ENCODE results near the gene OBSCN. TPM values are rescaled to one million over a fixed set of nuclear protein-coding genes. Genes with fewer than 3 reads are reported as not detected.

OBSCN gene
- total RNA-seq, 2 experiments from 2014 or later = 12.3 to 14.4 TPM

GRCh38 chr1:228385232-228385631 lies 177.4 kb downstream of the OBSCN start:
- no peak overlapping the region for H3K27ac Mint-ChIP-seq
- peaks cover 29% of the 10 kb centered on the region for H3K27me3 Mint-ChIP-seq (ENCODE audit: low read depth)
- H3K36me3 Mint-ChIP-seq (ENCODE audit: low read depth) = no peaks in the 10 kb centered on the region
- no peak for DNase-seq
- H3K4me1 Mint-ChIP-seq (ENCODE audit: low read depth) = no peaks in the 10 kb centered on the region
- no peaks in the 10 kb centered on the region for H3K9me3 Mint-ChIP-seq (ENCODE audit: insufficient read depth)
- CTCF ChIA-PET = no interaction called here
- no peak overlapping the region for H3K4me3 Mint-ChIP-seq
- POLR2A ChIA-PET = no interaction called here
- ATAC-seq = no peak

GRCh38 chr1:228387321-228387720 lies 179.5 kb downstream of the OBSCN start:
- Mint-ChIP-seq H3K27ac (no peak overlapping the region), H3K36me3 (ENCODE audit: low read depth) (peaks cover 3% of the 10 kb centered on the region), H3K27me3 (ENCODE audit: low read depth) (peaks cover 17% of the 10 kb centered on the region), H3K9me3 (ENCODE audit: insufficient read depth) (no peaks in the 10 kb centered on the region), H3K4me1 (ENCODE audit: low read depth) (no peaks in the 10 kb centered on the region), H3K4me3 (no peak overlapping the region)
- no peak for ATAC-seq
- POLR2A ChIA-PET = no interaction called here
- DNase-seq = no peak
- CTCF ChIA-PET = no interaction called here

GRCh38 chr1:228390649-228391048 lies 182.8 kb downstream of the OBSCN start:
- CTCF ChIA-PET = no interaction called here
- Mint-ChIP-seq H3K27me3 (ENCODE audit: low read depth) (peaks cover 8% of the 10 kb centered on the region), H3K4me1 (ENCODE audit: low read depth) (no peaks in the 10 kb centered on the region), H3K36me3 (ENCODE audit: low read depth) (peaks cover 25% of the 10 kb centered on the region), H3K27ac (peak overlapping the region; percentile 23), H3K4me3 (no peak overlapping the region), H3K9me3 (ENCODE audit: insufficient read depth) (no peaks in the 10 kb centered on the region)
- POLR2A ChIA-PET = interaction anchor here (1.2 kb wide), 1 partner anchor 14 kb away, joined by 3 read pairs; no protein-coding TSS in a partner anchor
- no peak for DNase-seq
- no peak for ATAC-seq

DNA sequence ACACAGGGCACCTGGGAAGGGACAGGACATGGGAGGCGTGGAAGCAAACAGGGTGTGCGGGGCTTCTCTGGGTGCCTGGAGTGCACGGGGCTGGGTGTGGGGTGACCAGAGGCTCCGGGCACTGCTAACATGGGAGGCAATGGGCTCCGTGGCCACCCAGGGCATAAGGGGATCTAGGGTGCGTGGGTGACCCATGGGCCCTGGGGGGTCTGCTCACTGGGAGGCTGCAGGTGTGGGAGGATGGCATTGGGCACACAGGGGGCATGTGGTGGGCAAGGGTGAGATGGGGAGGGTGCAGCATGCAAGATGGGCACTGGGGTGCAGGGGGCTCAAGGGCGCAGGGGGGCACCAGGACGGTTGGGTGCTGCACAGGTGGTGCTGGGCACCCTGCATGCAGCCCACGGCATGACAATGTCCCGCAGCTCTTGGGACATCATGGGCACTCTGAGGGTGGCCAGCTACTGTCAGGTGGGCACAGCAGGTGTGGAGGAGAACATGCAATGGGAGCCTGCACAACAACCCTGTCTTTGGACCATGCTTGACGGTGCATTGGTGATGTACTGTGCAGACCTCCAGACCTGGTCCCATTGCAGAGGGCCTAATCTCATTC lies 183.7 kb downstream of the OBSCN start:
- CTCF ChIA-PET = no interaction called here
- DNase-seq (no peak), ATAC-seq (no peak)
- H3K4me3 Mint-ChIP-seq = no peak overlapping the region
- H3K9me3 Mint-ChIP-seq (ENCODE audit: insufficient read depth) = no peaks in the 10 kb centered on the region
- H3K27ac Mint-ChIP-seq = no peak overlapping the region
- POLR2A ChIA-PET = no interaction called here
- H3K36me3 Mint-ChIP-seq (ENCODE audit: low read depth) = peaks cover 34% of the 10 kb centered on the region
- H3K4me1 Mint-ChIP-seq (ENCODE audit: low read depth) = peaks cover 3% of the 10 kb centered on the region
- peaks cover 4% of the 10 kb centered on the region for H3K27me3 Mint-ChIP-seq (ENCODE audit: low read depth)

DNA sequence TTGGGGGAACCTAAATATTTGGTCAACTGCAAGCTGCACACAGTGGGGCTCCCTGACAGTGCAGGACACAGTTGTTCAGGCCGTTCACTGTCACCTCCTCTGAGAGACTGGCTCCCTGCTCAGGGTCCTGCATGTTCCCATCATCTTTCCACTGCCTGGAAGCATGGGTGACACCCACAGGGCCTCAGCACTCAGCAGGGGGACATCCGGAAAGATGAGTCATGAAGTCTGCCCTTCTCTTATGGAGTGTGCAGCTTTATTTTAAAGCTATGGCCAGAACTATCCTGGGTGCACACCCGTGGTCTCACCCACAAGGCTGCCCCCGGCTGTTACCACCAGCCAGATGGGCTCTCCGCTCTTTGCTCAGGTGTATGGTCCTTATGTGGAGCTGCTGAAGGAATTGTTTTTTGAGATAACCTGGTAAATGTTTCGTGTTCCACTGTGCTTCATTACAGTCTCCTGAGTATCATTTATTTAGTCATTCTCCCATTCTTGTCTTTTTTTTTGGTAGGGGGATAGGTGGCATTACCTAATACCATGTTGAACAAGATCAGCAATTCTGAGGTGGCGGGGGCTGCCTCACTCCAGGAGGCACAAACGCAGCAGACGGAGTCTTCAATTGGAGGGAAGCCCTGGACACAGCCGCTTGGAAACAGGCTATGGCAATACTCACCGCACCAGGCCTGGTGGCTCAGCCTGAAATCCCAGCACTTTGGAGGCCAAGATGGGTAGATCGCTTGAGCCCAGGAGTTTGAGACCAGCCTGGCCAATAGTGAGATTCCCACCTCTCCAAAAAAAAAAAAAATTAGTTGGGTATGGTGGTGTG lies 184.5 kb downstream of the OBSCN start:
- ChIA-PET CTCF (interaction anchor here (0.6 kb wide), 1 partner anchor 35 kb away, joined by 3 read pairs; no protein-coding TSS in a partner anchor), POLR2A (no interaction called here)
- H3K4me3 Mint-ChIP-seq = no peak overlapping the region
- DNase-seq = no peak
- H3K4me1 Mint-ChIP-seq (ENCODE audit: low read depth) = peaks cover 5% of the 10 kb centered on the region
- peaks cover 1% of the 10 kb centered on the region for H3K27me3 Mint-ChIP-seq (ENCODE audit: low read depth)
- peaks cover 35% of the 10 kb centered on the region for H3K36me3 Mint-ChIP-seq (ENCODE audit: low read depth)
- no peaks in the 10 kb centered on the region for H3K9me3 Mint-ChIP-seq (ENCODE audit: insufficient read depth)
- H3K27ac Mint-ChIP-seq = no peak overlapping the region
- no peak for ATAC-seq

- Mint-ChIP-seq H3K4me3 (no peak overlapping the region), H3K27ac (no peak overlapping the region), H3K4me1 (ENCODE audit: low read depth) (peaks cover 14% of the 10 kb centered on the region), H3K9me3 (ENCODE audit: insufficient read depth) (no peaks in the 10 kb centered on the region), H3K36me3 (ENCODE audit: low read depth) (peaks cover 44% of the 10 kb centered on the region), H3K27me3 (ENCODE audit: low read depth) (no peaks in the 10 kb centered on the region)
- CTCF ChIA-PET = interaction anchor here (0.6 to 1.4 kb wide), 2 partner anchors 34 to 265 kb away, joined by 3 read pairs; no protein-coding TSS in a partner anchor
- POLR2A ChIA-PET = interaction anchor here (0.8 kb wide), 1 partner anchor 11 kb away, joined by 3 read pairs; no protein-coding TSS in a partner anchor
- ATAC-seq = no peak
- DNase-seq = no peak
Observed at GRCh38 chr1:228393268-228393701, 185.4 kb downstream of the OBSCN start.

GRCh38 chr1:228393811-228394570 lies 186.1 kb downstream of the OBSCN start:
- POLR2A ChIA-PET = no interaction called here
- no peak for ATAC-seq
- H3K4me1 Mint-ChIP-seq (ENCODE audit: low read depth) = peaks cover 19% of the 10 kb centered on the region
- peaks cover 46% of the 10 kb centered on the region for H3K36me3 Mint-ChIP-seq (ENCODE audit: low read depth)
- DNase-seq = no peak
- CTCF ChIA-PET = interaction anchor here (1.4 kb wide), 1 partner anchor 265 kb away, joined by 3 read pairs; no protein-coding TSS in a partner anchor
- no peaks in the 10 kb centered on the region for H3K27me3 Mint-ChIP-seq (ENCODE audit: low read depth)
- H3K27ac Mint-ChIP-seq = no peak overlapping the region
- H3K9me3 Mint-ChIP-seq (ENCODE audit: insufficient read depth) = no peaks in the 10 kb centered on the region
- H3K4me3 Mint-ChIP-seq = no peak overlapping the region

DNA sequence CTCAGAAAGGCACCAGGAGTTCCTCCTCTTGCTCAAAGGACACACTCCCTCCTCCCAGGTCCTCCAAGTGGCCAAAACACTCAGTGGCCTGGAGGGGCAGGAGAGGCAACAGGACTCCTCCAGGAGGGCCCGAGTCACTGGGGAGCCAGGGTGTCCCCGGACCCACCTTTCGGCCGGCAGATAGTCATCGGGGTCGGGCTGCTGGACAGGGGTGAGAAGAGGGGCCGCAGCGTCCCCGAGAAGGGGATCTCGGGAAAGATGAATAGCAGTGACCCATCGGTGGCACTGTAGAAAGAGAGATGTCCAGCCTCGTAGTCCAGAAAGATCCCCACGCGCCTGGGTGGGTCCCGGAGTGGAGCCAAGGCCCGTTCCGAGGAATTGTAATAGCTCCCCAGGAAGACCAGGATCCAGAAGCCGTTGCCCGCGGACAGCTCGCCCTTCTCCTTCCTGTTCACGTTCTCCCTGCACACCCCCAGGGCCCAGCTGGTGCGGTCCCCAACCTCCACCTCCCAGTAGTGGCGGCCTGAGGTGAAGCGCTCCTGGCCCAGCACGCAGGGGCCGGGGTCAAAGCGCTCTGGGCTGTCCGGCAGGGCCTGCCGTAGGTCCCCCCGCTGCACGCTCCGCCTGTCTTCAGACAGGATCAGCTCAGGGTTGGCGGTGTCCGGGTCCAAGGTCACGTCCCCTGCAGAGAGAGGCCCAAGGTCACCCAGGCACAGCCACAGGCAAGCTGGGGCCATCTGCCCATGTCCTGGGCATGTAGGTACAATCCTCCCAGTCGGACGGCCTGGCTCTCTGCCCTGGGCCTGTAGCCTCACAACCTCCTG lies 186.9 kb downstream of the OBSCN start:
- ChIA-PET POLR2A (interaction anchor here (0.7 kb wide), 1 partner anchor 15 kb away, joined by 3 read pairs; no protein-coding TSS in a partner anchor), CTCF (no interaction called here)
- Mint-ChIP-seq H3K9me3 (ENCODE audit: insufficient read depth) (no peaks in the 10 kb centered on the region), H3K27ac (no peak overlapping the region), H3K27me3 (ENCODE audit: low read depth) (no peaks in the 10 kb centered on the region), H3K4me3 (no peak overlapping the region), H3K36me3 (ENCODE audit: low read depth) (peaks cover 50% of the 10 kb centered on the region), H3K4me1 (ENCODE audit: low read depth) (peaks cover 21% of the 10 kb centered on the region)
- ATAC-seq = no peak
- DNase-seq = no peak

DNA sequence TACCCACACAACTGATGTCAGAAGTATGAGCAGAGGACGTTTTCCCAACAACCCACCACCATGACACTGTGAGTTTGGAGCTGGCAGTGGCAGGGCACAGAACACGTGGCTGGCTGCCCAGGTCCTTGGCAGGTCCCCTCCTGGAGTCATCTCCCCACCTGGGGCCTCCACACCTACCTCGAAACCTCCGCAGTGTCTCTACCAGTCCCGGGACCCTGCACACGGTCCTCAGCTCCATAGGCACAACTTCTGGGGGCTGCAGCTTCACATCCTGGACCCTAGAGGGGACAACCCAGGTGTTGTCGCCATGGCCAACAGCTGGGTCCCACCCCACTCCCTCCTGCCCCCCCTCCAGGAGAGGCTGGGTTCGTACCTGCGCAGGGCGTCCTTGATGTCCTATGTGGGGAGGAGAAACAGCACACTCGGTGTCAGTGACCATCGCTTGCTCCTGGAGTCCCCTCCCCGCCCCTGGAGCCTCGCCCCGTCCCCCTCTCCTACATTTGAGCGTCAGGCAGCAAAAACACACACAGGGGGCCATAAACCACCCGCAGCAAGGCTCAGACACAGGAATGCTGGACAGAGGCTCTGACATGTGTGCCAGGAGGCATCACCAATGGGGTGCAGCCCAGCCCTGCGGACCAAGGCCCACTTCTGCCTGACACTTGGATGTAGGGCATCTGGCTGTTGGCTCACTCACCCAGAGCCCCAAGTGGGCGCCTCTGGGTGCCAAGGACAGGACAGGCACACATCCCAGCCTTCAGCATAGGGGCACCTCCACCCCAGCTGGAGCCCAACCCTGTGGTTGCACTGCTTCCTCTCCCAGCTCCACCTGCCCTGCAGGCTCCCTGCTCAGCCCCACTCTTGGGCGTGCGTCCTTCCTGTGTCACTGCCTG lies 189.2 kb downstream of the OBSCN start:
- peaks cover 38% of the 10 kb centered on the region for H3K4me1 Mint-ChIP-seq (ENCODE audit: low read depth)
- H3K9me3 Mint-ChIP-seq (ENCODE audit: insufficient read depth) = no peaks in the 10 kb centered on the region
- CTCF ChIA-PET = no interaction called here
- peaks cover 66% of the 10 kb centered on the region for H3K36me3 Mint-ChIP-seq (ENCODE audit: low read depth)
- no peak overlapping the region for H3K4me3 Mint-ChIP-seq
- POLR2A ChIA-PET = no interaction called here
- ATAC-seq (no peak), DNase-seq (no peak)
- H3K27me3 Mint-ChIP-seq (ENCODE audit: low read depth) = no peaks in the 10 kb centered on the region
- peak overlapping the region; percentile 68 for H3K27ac Mint-ChIP-seq

DNA sequence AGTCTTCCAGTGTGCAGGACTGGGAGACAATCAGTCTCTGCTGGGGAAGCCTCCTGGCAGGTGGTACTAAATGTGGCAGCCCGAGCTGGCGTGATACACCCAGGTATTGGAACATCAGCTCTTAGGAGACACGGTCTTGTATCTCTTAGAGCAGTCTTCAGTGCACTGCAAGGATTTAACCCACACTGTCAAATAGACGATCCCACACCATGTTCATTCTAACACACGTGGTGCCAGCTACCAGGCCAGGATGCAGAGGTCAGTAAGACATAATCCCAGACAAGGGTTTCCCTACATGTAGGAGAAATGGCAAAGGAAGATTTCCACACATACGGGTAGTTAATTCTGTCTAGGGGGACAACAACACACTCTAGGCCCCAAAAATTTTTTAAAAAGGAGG lies 190.1 kb downstream of the OBSCN start:
- ChIA-PET CTCF (no interaction called here), POLR2A (no interaction called here)
- DNase-seq = no peak
- Mint-ChIP-seq H3K4me3 (no peak overlapping the region), H3K9me3 (ENCODE audit: insufficient read depth) (no peaks in the 10 kb centered on the region), H3K36me3 (ENCODE audit: low read depth) (peaks cover 68% of the 10 kb centered on the region), H3K27ac (peak overlapping the region; percentile 68), H3K4me1 (ENCODE audit: low read depth) (peaks cover 48% of the 10 kb centered on the region), H3K27me3 (ENCODE audit: low read depth) (no peaks in the 10 kb centered on the region)
- no peak for ATAC-seq
